Neutrophil (primary cell): Measurements from ENCODE around the gene MYO1B.

Experiments
- H3K27ac ChIP-seq: fragments of 200-600 bp; sonication (generic); 2 replicates; pipeline ENCODE4 v1.5.1; 2016; ENCODE audit warnings: mild to moderate bottlenecking, moderate library complexity
- H3K27me3 ChIP-seq: fragments of 200-600 bp; sonication (generic); 2 replicates; pipeline ENCODE4 v1.6.0; 2016; ENCODE audit warnings: mild to moderate bottlenecking
- H3K36me3 ChIP-seq: fragments of 200-600 bp; sonication (generic); 2 replicates; pipeline ENCODE4 v1.5.1; 2017
- H3K4me1 ChIP-seq, 2 experiments: fragments of 200-600 bp in 1 of 2; sonication (generic) in 1 of 2; 1 replicate in 1 of 2; 2 replicates in 1 of 2; pipeline versions ENCODE4 v1.5.1 to v1.6.1; 2013 to 2016; ENCODE audit warnings: low read depth in 1 of 2, low read length in 1 of 2, mild to moderate bottlenecking in 1 of 2, moderate library complexity in 1 of 2; ENCODE audit not compliant: control insufficient read depth in 1 of 2, insufficient read depth in 1 of 2
- H3K4me3 ChIP-seq, 2 experiments: fragments of 200-600 bp in 1 of 2; sonication (generic) in 1 of 2; 1 replicate in 1 of 2; 2 replicates in 1 of 2; pipeline ENCODE4 v1.5.1; 2013 to 2016; ENCODE audit warnings: low read depth in 1 of 2, low read length in 1 of 2, mild to moderate bottlenecking in 1 of 2, moderate library complexity in 1 of 2
- H3K9me3 ChIP-seq: fragments of 200-600 bp; sonication (generic); 2 replicates; pipeline ENCODE4 v1.5.1; 2016
- TF ChIP-seq, protein P1 (sequence below): fragments of 200-600 bp; sonication (generic); IDR thresholded peaks from 2 replicates; pipeline ENCODE4 v1.5.1; 2016; ENCODE audit warnings: antibody characterized with exemption

MYO1B gene

DNA sequence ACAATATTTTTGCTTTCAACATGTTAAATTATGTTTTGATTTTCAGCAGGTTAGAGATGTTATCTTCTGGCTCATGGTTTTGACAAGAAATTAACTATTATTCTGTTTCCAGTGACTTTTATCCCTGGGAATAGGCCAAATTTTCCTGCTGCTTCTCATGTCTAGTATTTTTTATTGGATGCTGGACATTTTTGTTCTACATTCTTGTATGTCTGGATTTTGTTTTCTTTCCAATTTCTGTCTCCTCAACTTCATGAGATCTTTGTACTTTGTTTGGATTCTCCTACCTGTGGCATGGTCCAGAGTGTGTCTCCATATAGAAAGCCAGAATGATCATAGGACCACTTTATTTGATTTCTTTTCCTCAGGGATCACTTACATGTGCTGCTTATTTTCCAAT is 33.1 kb upstream of the MYO1B start:
- Histone ChIP-seq H3K4me3 (no peak overlapping the region), H3K27ac (no peak overlapping the region), H3K9me3 (peaks cover 7% of the 10 kb centered on the region), H3K4me1 (no peaks in the 10 kb centered on the region), H3K36me3 (no peaks in the 10 kb centered on the region), H3K27me3 (no peaks in the 10 kb centered on the region)
- TF ChIP-seq, protein P1, sequence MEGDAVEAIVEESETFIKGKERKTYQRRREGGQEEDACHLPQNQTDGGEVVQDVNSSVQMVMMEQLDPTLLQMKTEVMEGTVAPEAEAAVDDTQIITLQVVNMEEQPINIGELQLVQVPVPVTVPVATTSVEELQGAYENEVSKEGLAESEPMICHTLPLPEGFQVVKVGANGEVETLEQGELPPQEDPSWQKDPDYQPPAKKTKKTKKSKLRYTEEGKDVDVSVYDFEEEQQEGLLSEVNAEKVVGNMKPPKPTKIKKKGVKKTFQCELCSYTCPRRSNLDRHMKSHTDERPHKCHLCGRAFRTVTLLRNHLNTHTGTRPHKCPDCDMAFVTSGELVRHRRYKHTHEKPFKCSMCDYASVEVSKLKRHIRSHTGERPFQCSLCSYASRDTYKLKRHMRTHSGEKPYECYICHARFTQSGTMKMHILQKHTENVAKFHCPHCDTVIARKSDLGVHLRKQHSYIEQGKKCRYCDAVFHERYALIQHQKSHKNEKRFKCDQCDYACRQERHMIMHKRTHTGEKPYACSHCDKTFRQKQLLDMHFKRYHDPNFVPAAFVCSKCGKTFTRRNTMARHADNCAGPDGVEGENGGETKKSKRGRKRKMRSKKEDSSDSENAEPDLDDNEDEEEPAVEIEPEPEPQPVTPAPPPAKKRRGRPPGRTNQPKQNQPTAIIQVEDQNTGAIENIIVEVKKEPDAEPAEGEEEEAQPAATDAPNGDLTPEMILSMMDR: no peak

DNA sequence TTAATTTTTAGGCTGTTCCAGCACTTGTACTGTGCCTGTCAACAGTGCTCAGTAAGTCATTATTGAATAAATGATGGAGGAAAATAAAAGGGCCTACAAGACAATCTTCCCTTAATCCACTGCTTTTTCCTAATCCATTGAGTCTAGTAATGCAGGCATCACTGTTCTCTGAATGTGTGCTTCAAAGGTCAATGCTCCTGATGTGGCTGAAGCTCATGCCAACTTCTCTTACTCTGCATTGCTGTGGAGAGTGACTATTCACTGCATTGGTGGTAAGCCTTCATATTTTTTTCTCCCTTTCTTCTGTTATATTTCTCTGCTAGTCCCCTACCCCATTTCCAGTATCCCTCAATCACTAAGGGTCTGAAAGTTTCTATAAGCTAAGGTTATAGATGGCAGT is 31.9 kb upstream of the MYO1B start:
- Histone ChIP-seq H3K27ac (no peak overlapping the region), H3K4me1 (peaks cover 0 to 8% of the 10 kb centered on the region in 2 experiments), H3K4me3 (no peak overlapping the region), H3K36me3 (no peaks in the 10 kb centered on the region), H3K9me3 (peaks cover 7% of the 10 kb centered on the region), H3K27me3 (no peaks in the 10 kb centered on the region)
- TF ChIP-seq, protein P1: no peak

DNA sequence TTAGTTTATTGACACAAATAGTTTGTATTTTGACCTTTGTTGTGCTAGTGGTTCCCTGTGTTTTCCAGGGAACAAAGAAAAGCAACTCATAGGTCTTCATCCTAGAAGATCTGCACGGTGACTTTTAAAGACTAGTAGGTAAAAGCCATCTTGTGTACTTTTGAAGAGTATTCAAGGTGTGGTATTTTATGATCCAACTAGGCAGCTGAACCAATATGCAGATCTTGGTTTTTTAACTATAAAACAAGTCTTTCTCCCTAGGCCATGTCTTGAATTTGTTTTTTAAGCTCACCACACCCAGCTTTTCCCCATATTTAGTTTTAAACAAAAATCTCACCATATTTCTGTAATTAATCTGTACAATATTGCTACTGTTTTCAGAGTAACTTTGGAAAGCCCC is 30.0 kb upstream of the MYO1B start:
- H3K9me3 ChIP-seq: peaks cover 7% of the 10 kb centered on the region
- H3K27ac ChIP-seq: no peak overlapping the region
- H3K27me3 ChIP-seq: no peaks in the 10 kb centered on the region
- H3K4me1 ChIP-seq: peaks cover 0 to 8% of the 10 kb centered on the region in 2 experiments
- no peak overlapping the region for H3K4me3 ChIP-seq
- no peaks in the 10 kb centered on the region for H3K36me3 ChIP-seq
- TF ChIP-seq, protein P1: no peak

DNA sequence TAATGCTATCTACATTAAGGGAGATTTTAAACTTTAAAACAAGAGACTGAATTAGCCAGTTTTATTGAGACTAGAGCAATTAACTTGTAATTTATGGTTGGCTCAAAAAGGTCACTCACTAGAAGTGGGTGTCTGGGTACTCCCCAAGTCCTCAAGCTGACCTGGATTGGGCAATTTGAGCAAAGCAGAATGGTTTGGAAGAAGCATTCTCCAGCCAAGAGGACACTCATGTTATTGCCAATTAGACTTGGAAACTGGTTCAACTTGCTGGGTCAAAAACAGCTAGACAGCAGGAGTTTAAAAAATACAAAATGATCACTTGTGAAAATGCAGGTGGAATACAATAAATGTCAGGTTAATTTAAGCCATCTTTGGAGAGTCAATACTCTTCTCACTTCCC is 29.5 kb upstream of the MYO1B start:
- peaks cover 0 to 8% of the 10 kb centered on the region in 2 experiments for H3K4me1 ChIP-seq
- peaks cover 7% of the 10 kb centered on the region for H3K9me3 ChIP-seq
- TF ChIP-seq, protein P1: no peak
- no peaks in the 10 kb centered on the region for H3K27me3 ChIP-seq
- H3K4me3 ChIP-seq: no peak overlapping the region
- no peaks in the 10 kb centered on the region for H3K36me3 ChIP-seq
- H3K27ac ChIP-seq: no peak overlapping the region

DNA sequence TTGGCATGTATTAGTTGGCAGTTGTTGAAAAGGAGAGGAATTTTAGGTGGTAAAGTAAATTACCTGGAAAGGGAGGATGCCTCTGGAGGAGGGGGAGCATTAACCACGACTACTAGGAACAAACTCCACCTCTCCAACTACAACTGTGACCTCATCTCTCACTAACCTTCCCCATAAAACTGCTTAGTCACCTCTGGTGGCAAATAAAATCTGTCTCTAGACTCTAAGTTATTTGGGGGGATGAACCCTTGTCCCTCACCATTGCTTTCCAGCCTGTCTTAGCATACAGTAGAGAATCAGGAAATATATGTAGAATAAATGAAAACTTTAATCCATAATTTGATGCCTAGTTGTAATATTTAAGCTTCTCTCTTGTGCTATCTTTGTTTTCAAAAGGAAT is 27.6 kb upstream of the MYO1B start:
- no peaks in the 10 kb centered on the region for H3K36me3 ChIP-seq
- no peaks in the 10 kb centered on the region for H3K9me3 ChIP-seq
- TF ChIP-seq, protein P1: no peak
- no peaks in the 10 kb centered on the region for H3K27me3 ChIP-seq
- H3K4me1 ChIP-seq: peaks cover 0 to 8% of the 10 kb centered on the region in 2 experiments
- H3K4me3 ChIP-seq: no peak overlapping the region
- H3K27ac ChIP-seq: no peak overlapping the region

DNA sequence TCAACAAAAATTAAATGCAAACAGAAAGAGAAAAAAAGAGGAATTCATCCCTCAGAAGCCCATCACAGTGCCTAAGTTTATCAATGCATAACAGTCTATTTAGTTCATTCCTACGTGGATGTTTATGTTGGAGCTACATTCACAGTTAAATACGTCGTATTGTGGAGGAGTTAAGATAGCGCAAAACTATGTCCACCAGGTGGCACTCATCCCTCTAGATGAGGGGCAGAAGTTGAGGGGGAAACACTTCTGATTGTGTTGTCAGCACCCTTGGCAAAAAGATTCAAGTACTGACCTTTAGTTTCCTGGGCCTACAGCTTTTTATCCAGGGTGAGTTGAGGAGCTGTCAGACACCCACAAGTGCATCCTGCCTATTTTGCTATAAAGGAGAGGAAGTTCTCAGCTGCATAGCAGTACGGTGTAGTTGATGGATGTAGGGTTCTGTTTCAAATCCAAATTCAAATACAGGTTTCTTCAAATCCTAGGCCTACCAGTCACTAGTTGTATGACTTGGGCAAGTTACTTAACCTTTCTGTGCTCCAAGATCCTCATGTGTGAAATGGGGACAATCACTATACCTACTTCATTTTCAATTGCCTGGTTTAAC is 26.8 kb upstream of the MYO1B start:
- no peaks in the 10 kb centered on the region for H3K27me3 ChIP-seq
- peaks cover 0 to 8% of the 10 kb centered on the region in 2 experiments for H3K4me1 ChIP-seq
- H3K27ac ChIP-seq: no peak overlapping the region
- no peak overlapping the region for H3K4me3 ChIP-seq
- H3K9me3 ChIP-seq: no peaks in the 10 kb centered on the region
- TF ChIP-seq, protein P1: no peak
- H3K36me3 ChIP-seq: no peaks in the 10 kb centered on the region
